Hepatocyte (in vitro differentiated cells): ENCODE data around the gene PRKAR1B. TPM values are rescaled to one million over a fixed set of nuclear protein-coding genes. Genes with fewer than 3 reads are reported as not detected.
"Not testable (repeated sequence)": the region's sequence is repeated elsewhere in the genome, so short reads cannot be mapped to it uniquely, and the experiment has no call there.

Source experiments
- DNase-seq: peaks from one replicate; pipeline ENCODE4 v3.0.0-alpha.2; 2016; ENCODE audit warnings: low spot score
- H2AFZ ChIP-seq: fragments of 200-600 bp; sonication (generic); 2 replicates; pipeline ENCODE4 v1.6.0; 2016; ENCODE audit warnings: antibody characterized with exemption, mild to moderate bottlenecking
- H3K27ac ChIP-seq: fragments of 200-600 bp; sonication (generic); 2 replicates; pipeline ENCODE4 v1.5.1; 2016; ENCODE audit warnings: mild to moderate bottlenecking
- H3K27me3 ChIP-seq: fragments of 200-600 bp; sonication (generic); 2 replicates; pipeline ENCODE4 v1.6.1; 2016
- H3K36me3 ChIP-seq: fragments of 200-600 bp; sonication (generic); replicated peaks from 2 replicates; pipeline ENCODE4 v1.5.1; 2016; ENCODE audit warnings: low read depth; ENCODE audit not compliant: insufficient read depth
- H3K4me1 ChIP-seq: fragments of 200-600 bp; sonication (generic); 2 replicates; pipeline ENCODE4 v1.5.1; 2016; ENCODE audit warnings: mild to moderate bottlenecking, moderate library complexity; ENCODE audit not compliant: insufficient read depth
- H3K4me2 ChIP-seq: fragments of 200-600 bp; sonication (generic); 2 replicates; pipeline ENCODE4 v1.6.0; 2016
- H3K4me3 ChIP-seq: fragments of 200-600 bp; sonication (generic); 2 replicates; pipeline ENCODE4 v1.5.1; 2016; ENCODE audit warnings: mild to moderate bottlenecking
- H3K79me2 ChIP-seq: fragments of 200-600 bp; sonication (generic); 2 replicates; pipeline ENCODE4 v1.6.0; 2017; ENCODE audit warnings: mild to moderate bottlenecking
- H3K9me2 ChIP-seq: fragments of 200-600 bp; sonication (generic); replicated peaks from 2 replicates; pipeline ENCODE4 v1.6.0; 2017; ENCODE audit warnings: mild to moderate bottlenecking; ENCODE audit not compliant: insufficient read depth
- H3K9me3 ChIP-seq: fragments of 200-600 bp; sonication (generic); 2 replicates; pipeline ENCODE4 v1.5.1; 2016; ENCODE audit warnings: low read depth, mild to moderate bottlenecking
- H4K20me1 ChIP-seq: fragments of 200-600 bp; sonication (generic); 2 replicates; pipeline ENCODE4 v1.6.0; 2016; ENCODE audit warnings: mild to moderate bottlenecking; ENCODE audit not compliant: insufficient read depth, poor library complexity, severe bottlenecking
- EZH2 ChIP-seq: fragments of 200-600 bp; sonication (generic); IDR thresholded peaks from 2 replicates; pipeline ENCODE4 v1.6.1; 2016; ENCODE audit warnings: antibody characterized with exemption, mild to moderate bottlenecking, borderline replicate concordance
- EZH2phosphoT487 ChIP-seq: fragments of 200-600 bp; sonication (generic); IDR thresholded peaks from one replicate; pipeline ENCODE4 v1.6.1; 2018; ENCODE audit warnings: antibody characterized with exemption, mild to moderate bottlenecking, low read depth, moderate library complexity; ENCODE audit not compliant: unreplicated experiment, severe bottlenecking
- WGBS: methylation state at CpG from one replicate; pipeline ENCODE4 v1.1.6; 2016; ENCODE audit warnings: low lambda C conversion rate; ENCODE audit errors: missing lambda C conversion rate; 5-methylcytosine and 5-hydroxymethylcytosine counted together
- polyA plus RNA-seq: library from polyadenylated mRNA; unstranded; fragments of >200 nt; fragmentation: Nextera tagmentation; extraction: Ambion mirVana; gene quantifications from 2 replicates; pipeline ENCODE4 v1.2.1, GENCODE V29; 2016
- total RNA-seq: library from RNA; depleted of rRNA; stranded (reverse); fragments of >200 nt; gene quantifications from 2 replicates; pipeline ENCODE4 v1.2.3, GENCODE V29; 2014
- TF ChIP-seq, protein P1 (sequence below): fragments of 200-600 bp; sonication (generic); IDR thresholded peaks from 2 replicates; pipeline ENCODE4 v1.5.1; 2016; ENCODE audit warnings: antibody characterized with exemption, mild to moderate bottlenecking; ENCODE audit not compliant: poor library complexity

Gene PRKAR1B
- total and polyA plus RNA-seq, 2 experiments from 2014 or later, result 16.6 to 28.7 TPM

DNA sequence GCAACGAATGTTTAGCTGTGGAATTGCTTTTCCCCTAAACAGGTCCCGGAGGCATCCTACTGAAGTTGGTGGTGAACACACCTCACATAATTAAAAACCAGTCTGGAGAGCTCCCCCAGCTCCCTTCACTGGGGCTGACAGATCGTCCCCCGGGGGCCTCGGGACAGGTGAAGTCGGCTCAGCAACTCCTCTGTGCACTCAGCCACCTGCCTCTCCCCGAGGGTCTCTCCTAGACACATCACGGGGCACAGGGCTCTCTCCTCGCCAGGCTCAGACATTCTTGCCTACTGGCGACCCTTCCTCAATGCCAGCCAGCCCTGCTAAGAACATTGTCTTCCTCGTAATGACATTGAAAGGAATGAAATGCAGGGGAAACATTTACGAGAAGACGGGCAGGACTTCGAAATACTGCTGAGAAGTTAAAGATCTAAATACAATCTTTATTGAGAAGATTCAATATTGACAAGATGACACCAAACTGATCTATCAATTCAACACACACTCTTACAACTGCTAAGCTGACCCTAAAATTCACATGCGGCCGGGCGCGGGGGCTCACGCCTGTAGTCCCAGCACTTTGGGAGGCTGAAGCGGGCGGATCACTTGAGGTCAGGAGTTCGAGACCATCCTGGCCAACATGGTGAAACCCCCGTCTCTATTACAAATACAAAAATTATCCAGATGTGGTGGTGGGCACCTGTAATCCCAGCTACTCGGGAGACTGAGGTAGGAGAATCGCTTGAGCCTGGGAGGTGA lies 88.6 kb downstream of the PRKAR1B start:
- no peak for DNase-seq
- Histone ChIP-seq H3K4me3 (no peak overlapping the region), H3K79me2 (no peaks in the 10 kb centered on the region), H3K9me2 (no peaks in the 10 kb centered on the region), H3K27ac (no peak overlapping the region), H3K4me2 (no peak overlapping the region), H4K20me1 (no peaks in the 10 kb centered on the region), H3K27me3 (no peaks in the 10 kb centered on the region), H3K9me3 (no peaks in the 10 kb centered on the region), H3K4me1 (no peaks in the 10 kb centered on the region), H2AFZ (no peak overlapping the region), H3K36me3 (no peaks in the 10 kb centered on the region)
- 89% methylated on average over 25 of the region's 25 CpGs for WGBS
- TF ChIP-seq, protein P1, sequence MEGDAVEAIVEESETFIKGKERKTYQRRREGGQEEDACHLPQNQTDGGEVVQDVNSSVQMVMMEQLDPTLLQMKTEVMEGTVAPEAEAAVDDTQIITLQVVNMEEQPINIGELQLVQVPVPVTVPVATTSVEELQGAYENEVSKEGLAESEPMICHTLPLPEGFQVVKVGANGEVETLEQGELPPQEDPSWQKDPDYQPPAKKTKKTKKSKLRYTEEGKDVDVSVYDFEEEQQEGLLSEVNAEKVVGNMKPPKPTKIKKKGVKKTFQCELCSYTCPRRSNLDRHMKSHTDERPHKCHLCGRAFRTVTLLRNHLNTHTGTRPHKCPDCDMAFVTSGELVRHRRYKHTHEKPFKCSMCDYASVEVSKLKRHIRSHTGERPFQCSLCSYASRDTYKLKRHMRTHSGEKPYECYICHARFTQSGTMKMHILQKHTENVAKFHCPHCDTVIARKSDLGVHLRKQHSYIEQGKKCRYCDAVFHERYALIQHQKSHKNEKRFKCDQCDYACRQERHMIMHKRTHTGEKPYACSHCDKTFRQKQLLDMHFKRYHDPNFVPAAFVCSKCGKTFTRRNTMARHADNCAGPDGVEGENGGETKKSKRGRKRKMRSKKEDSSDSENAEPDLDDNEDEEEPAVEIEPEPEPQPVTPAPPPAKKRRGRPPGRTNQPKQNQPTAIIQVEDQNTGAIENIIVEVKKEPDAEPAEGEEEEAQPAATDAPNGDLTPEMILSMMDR, result no peak
- TF ChIP-seq EZH2phosphoT487, result no peak
- TF ChIP-seq EZH2, result no peak

DNA sequence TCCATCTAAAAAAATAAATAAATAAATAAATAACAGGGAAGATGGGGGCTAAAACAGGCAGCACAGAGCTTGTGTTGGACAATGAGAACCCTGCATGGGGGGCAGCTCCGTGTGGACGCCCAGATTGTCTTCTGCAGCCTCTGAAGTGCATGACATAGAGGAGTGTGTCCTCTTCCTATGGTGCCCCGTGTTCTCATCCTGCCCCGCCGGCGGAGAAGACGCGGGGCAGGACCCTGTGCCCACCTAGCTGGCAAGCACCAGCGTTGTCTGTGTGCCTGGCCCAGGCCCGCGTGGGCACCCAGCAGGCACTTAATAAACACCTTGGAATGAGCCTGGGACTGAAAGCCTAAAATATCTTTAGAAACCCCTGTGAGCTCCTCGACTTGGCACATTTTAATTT lies 89.3 kb downstream of the PRKAR1B start:
- no peaks in the 10 kb centered on the region for H3K27me3 ChIP-seq
- no peaks in the 10 kb centered on the region for H3K79me2 ChIP-seq
- H3K9me3 ChIP-seq, result no peaks in the 10 kb centered on the region
- DNase-seq, result no peak
- no peak overlapping the region for H2AFZ ChIP-seq
- H3K4me2 ChIP-seq, result no peak overlapping the region
- H3K4me1 ChIP-seq, result no peaks in the 10 kb centered on the region
- WGBS, result 98% methylated on average over 12 of the region's 12 CpGs
- H4K20me1 ChIP-seq, result no peaks in the 10 kb centered on the region
- TF ChIP-seq EZH2 (no peak), EZH2phosphoT487 (no peak)
- no peaks in the 10 kb centered on the region for H3K9me2 ChIP-seq
- H3K4me3 ChIP-seq, result no peak overlapping the region
- H3K36me3 ChIP-seq, result no peaks in the 10 kb centered on the region
- H3K27ac ChIP-seq, result no peak overlapping the region

DNA sequence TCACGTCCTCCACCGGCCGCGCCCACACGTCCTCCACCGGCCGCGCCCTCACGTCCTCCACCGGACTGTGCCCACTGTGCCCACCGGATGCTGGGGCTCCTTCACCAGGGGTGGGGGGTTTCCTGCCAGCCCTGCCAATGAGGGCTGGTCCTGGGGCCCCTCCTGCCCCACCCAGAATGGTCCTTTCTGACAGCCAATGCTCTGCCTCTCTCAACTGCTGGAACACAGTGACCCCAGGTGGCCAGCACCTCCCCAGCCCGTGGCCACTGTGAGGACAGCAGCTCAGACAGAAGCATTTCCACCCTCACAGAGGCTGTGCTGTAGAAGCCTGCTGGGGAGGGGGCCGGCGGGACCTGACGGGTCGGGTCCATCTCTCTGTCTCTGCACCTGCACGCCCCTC lies 90.7 kb downstream of the PRKAR1B start:
- no peak overlapping the region for H3K4me3 ChIP-seq
- H3K27ac ChIP-seq, result no peak overlapping the region
- H3K79me2 ChIP-seq, result no peaks in the 10 kb centered on the region
- no peaks in the 10 kb centered on the region for H3K9me3 ChIP-seq
- H3K27me3 ChIP-seq, result no peaks in the 10 kb centered on the region
- 98% methylated on average over 12 of the region's 17 CpGs for WGBS
- no peak for TF ChIP-seq EZH2phosphoT487
- TF ChIP-seq, protein P1, result peak; percentile 30
- no peaks in the 10 kb centered on the region for H3K4me1 ChIP-seq
- no peak for DNase-seq
- no peaks in the 10 kb centered on the region for H4K20me1 ChIP-seq
- H3K36me3 ChIP-seq, result no peaks in the 10 kb centered on the region
- no peak overlapping the region for H2AFZ ChIP-seq
- H3K9me2 ChIP-seq, result no peaks in the 10 kb centered on the region
- no peak overlapping the region for H3K4me2 ChIP-seq

DNA sequence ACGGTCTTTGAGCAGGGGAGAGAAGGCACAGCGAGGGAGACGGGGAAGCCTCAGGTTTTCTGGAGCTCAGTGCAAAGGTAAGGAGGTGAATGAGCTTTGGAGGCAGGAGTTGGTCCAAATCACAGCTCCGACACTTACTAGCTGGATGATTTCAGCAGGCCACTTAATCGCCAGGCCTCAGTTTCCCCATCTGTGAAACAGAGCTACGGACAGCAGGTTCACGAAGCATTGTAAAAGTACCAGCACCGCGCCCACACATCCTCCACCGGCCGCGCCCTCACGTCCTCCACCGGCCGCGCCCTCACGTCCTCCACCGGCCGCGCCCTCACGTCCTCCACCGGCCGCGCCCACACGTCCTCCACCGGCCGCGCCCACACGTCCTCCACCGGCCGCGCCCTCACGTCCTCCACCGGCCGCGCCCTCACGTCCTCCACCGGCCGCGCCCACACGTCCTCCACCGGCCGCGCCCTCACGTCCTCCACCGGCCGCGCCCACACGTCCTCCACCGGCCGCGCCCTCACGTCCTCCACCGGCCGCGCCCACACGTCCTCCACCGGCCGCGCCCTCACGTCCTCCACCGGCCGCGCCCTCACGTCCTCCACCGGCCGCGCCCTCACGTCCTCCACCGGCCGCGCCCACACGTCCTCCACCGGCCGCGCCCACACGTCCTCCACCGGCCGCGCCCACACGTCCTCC lies 91.2 kb downstream of the PRKAR1B start:
- H3K4me2 ChIP-seq, DNase-seq: not testable (repeated sequence)

More for the DNA sequence above, 91.2 kb downstream of the PRKAR1B start:
- not testable (repeated sequence) for H3K4me3 ChIP-seq, H3K4me1 ChIP-seq, H2AFZ ChIP-seq, H3K9me2 ChIP-seq, H3K27me3 ChIP-seq, H3K79me2 ChIP-seq, H3K36me3 ChIP-seq, H3K27ac ChIP-seq, H3K9me3 ChIP-seq, H4K20me1 ChIP-seq
- WGBS, result 98% methylated on average over 12 of the region's 81 CpGs
